GM19023 (cell line): ENCODE data around the gene CEP72.

Experiments used
- ATAC-seq: cut with Tn5 transposase; IDR thresholded peaks from one replicate; pipeline ENCODE4 v1.9.1; 2021; ENCODE audit warnings: mild to moderate bottlenecking, moderate library complexity; ENCODE audit not compliant: unreplicated experiment

CEP72 gene

GRCh38 chr5:651296-652022, 39.3 kb downstream of the CEP72 start:
- ATAC-seq, result no peak

- no peak for ATAC-seq
Measured at GRCh38 chr5:652023-652515, 39.9 kb downstream of the CEP72 start.

GRCh38 chr5:652773-653350, 40.7 kb downstream of the CEP72 start:
- ATAC-seq, result no peak

GRCh38 chr5:654071-654778, 42.1 kb downstream of the CEP72 start:
- no peak for ATAC-seq

- no peak for ATAC-seq
Measured at GRCh38 chr5:655406-655805, 43.3 kb downstream of the CEP72 start.

- no peak for ATAC-seq
Measured at GRCh38 chr5:657570-657969, 45.4 kb downstream of the CEP72 start.

- ATAC-seq, result no peak
Measured at GRCh38 chr5:658103-658502, 46.0 kb downstream of the CEP72 start.

- ATAC-seq, result no peak
Measured at GRCh38 chr5:659496-660263, 47.5 kb downstream of the CEP72 start.

- no peak for ATAC-seq
Measured at GRCh38 chr5:660491-661030, 48.4 kb downstream of the CEP72 start.

GRCh38 chr5:661891-662750, 50.0 kb downstream of the CEP72 start:
- ATAC-seq, result no peak

GRCh38 chr5:662751-663435, 50.8 kb downstream of the CEP72 start:
- no peak for ATAC-seq

- ATAC-seq, result no peak
Measured at GRCh38 chr5:663436-664342, 51.5 kb downstream of the CEP72 start.

GRCh38 chr5:664343-664993, 52.3 kb downstream of the CEP72 start:
- ATAC-seq, result no peak

GRCh38 chr5:664994-665360, 52.8 kb downstream of the CEP72 start:
- ATAC-seq, result no peak

GRCh38 chr5:665541-665955, 53.4 kb downstream of the CEP72 start:
- ATAC-seq, result no peak

GRCh38 chr5:665956-666711, 54.0 kb downstream of the CEP72 start:
- ATAC-seq, result no peak

- no peak for ATAC-seq
Measured at GRCh38 chr5:666816-667498, 54.8 kb downstream of the CEP72 start.
